PC-9 (cell line): Measurements from ENCODE around the gene PDE10A. TPM values are rescaled to one million over a fixed set of nuclear protein-coding genes. Genes with fewer than 3 reads are reported as not detected.

Experiments
- BruUV-seq: library from RNA; stranded (reverse); fragments of 400-500 nt; replicated peaks from 2 replicates; lab custom pipeline; 2021; lab: Mats Ljungman, UMichigan
- CTCF ChIA-PET: fragments of 300-600 bp; sonication (Branson Sonifier 250); formaldehyde crosslinking; loops from one replicate; lab custom pipeline; 2022; ENCODE audit warnings: antibody characterized with exemption; lab: Charles Lee
- POLR2A ChIA-PET: fragments of 300-600 bp; sonication (Branson Sonifier 250); formaldehyde crosslinking; loops from one replicate; lab custom pipeline; 2022; ENCODE audit warnings: antibody characterized with exemption; ENCODE audit not compliant: unreplicated experiment; lab: Charles Lee
- DNase-seq, 2 experiments: peaks; one replicate each; pipeline versions ENCODE4 v3.0.0 to v3.0.0-alpha.2; 2015 to 2022; ENCODE audit warnings: mixed read lengths in 1 of 2
- H2AFZ ChIP-seq: fragments of 200-600 bp; sonication (generic); 2 replicates; pipeline ENCODE4 v1.8.1; 2017; ENCODE audit warnings: antibody characterized with exemption
- H3F3A ChIP-seq: fragments of 200-600 bp; sonication (generic); 2 replicates; pipeline ENCODE4 v1.8.1; 2017; ENCODE audit warnings: antibody characterized with exemption, mild to moderate bottlenecking, low read depth; ENCODE audit not compliant: insufficient read depth
- H3K27ac ChIP-seq: fragments of 200-600 bp; sonication (generic); 2 replicates; pipeline ENCODE4 v1.6.1; 2016; ENCODE audit warnings: mixed run types
- H3K27me3 ChIP-seq: fragments of 200-600 bp; sonication (generic); 2 replicates; pipeline ENCODE4 v1.6.1; 2016; ENCODE audit warnings: low read depth, mixed run types; ENCODE audit not compliant: insufficient read depth
- H3K36me3 ChIP-seq: fragments of 200-600 bp; sonication (generic); 2 replicates; pipeline ENCODE4 v1.6.1; 2016; ENCODE audit warnings: low read depth, mixed run types
- H3K4me1 ChIP-seq: fragments of 200-600 bp; sonication (generic); replicated peaks from 2 replicates; pipeline ENCODE4 v1.6.1; 2016; ENCODE audit warnings: mixed run types; ENCODE audit not compliant: insufficient read depth
- H3K4me2 ChIP-seq: fragments of 200-600 bp; sonication (generic); 2 replicates; pipeline ENCODE4 v1.6.1; 2017; ENCODE audit warnings: mixed run types
- H3K4me3 ChIP-seq: fragments of 200-600 bp; sonication (generic); 2 replicates; pipeline ENCODE4 v1.6.1; 2016; ENCODE audit warnings: mixed run types
- H3K79me2 ChIP-seq: fragments of 200-600 bp; sonication (generic); 2 replicates; pipeline ENCODE4 v1.6.1; 2017; ENCODE audit warnings: low read depth, mixed run types
- H3K9me2 ChIP-seq: fragments of 200-600 bp; sonication (generic); 2 replicates; pipeline ENCODE4 v1.8.1; 2017; ENCODE audit warnings: mild to moderate bottlenecking; ENCODE audit not compliant: insufficient read depth
- H3K9me3 ChIP-seq: fragments of 200-600 bp; sonication (generic); 2 replicates; pipeline ENCODE4 v1.8.1; 2016; ENCODE audit warnings: low read depth; ENCODE audit not compliant: insufficient read depth
- H4K20me1 ChIP-seq: fragments of 200-600 bp; sonication (generic); 2 replicates; pipeline ENCODE4 v1.8.1; 2017; ENCODE audit not compliant: insufficient read depth
- CTCF ChIP-seq: fragments of 200-600 bp; sonication (generic); conservative IDR thresholded peaks from 2 replicates; pipeline ENCODE4 v1.6.1; 2017; ENCODE audit warnings: mixed run types, antibody characterized with exemption, mild to moderate bottlenecking, moderate library complexity
- EZH2 ChIP-seq: fragments of 200-600 bp; sonication (generic); IDR thresholded peaks from 2 replicates; pipeline ENCODE4 v1.8.0; 2017; ENCODE audit warnings: antibody characterized with exemption, low read depth
- intact Hi-C: fragments of 100-400 bp; cut with micrococcal nuclease; formaldehyde crosslinking; loops from one replicate; pipeline ENCODE4 v1.10.0; 2022; ENCODE audit not compliant: unreplicated experiment
- total RNA-seq: library from RNA; stranded (reverse); gene quantifications from 2 replicates; pipeline ENCODE4 v1.2.3, GENCODE V29; 2021

PDE10A gene
- total RNA-seq, 1 experiment from 2014 or later = not detected

GRCh38 chr6:165439928-165440554 lies 223.0 kb downstream of the PDE10A start:
- no peaks in the 10 kb centered on the region for H3K79me2 ChIP-seq
- no peaks in the 10 kb centered on the region for H3K27me3 ChIP-seq
- no peak overlapping the region for H3K4me2 ChIP-seq
- no TSS peak for BruUV-seq
- peak in 1 of 2 experiments; percentile 43 for DNase-seq
- no peak overlapping the region for H3K27ac ChIP-seq
- TF ChIP-seq EZH2 = no peak
- TF ChIP-seq CTCF = peak; percentile 74
- CTCF ChIA-PET = interaction anchor here (0.5 to 1.1 kb wide), 2 partner anchors 360 to 411 kb away, joined by 3 to 5 read pairs; no protein-coding TSS in a partner anchor
- no peaks in the 10 kb centered on the region for H3K9me2 ChIP-seq
- no peaks in the 10 kb centered on the region for H4K20me1 ChIP-seq
- POLR2A ChIA-PET = no interaction called here
- no peaks in the 10 kb centered on the region for H3F3A ChIP-seq
- H3K36me3 ChIP-seq = no peaks in the 10 kb centered on the region
- H2AFZ ChIP-seq = no peak overlapping the region
- H3K9me3 ChIP-seq = no peaks in the 10 kb centered on the region
- intact Hi-C loops = loop anchor here (1.0 to 2.0 kb wide), 2 partner anchors 410 to 667 kb away; no protein-coding TSS in a partner anchor
- 0 out of 2 replicates have a peak, but pooled peaks cover 4% of the 10 kb centered on the region for H3K4me1 ChIP-seq
- no peak overlapping the region for H3K4me3 ChIP-seq

- Histone ChIP-seq H3K27me3 (peaks cover 20% of the 10 kb centered on the region), H3K79me2 (no peaks in the 10 kb centered on the region), H3K36me3 (no peaks in the 10 kb centered on the region), H3K9me2 (no peaks in the 10 kb centered on the region), H3K9me3 (no peaks in the 10 kb centered on the region), H2AFZ (no peak overlapping the region), H3K4me3 (no peak overlapping the region), H4K20me1 (no peaks in the 10 kb centered on the region), H3K4me1 (no peaks in the 10 kb centered on the region), H3K27ac (no peak overlapping the region), H3F3A (no peaks in the 10 kb centered on the region), H3K4me2 (no peak overlapping the region)
- DNase-seq = no peak
- no TSS peak for BruUV-seq
- CTCF ChIA-PET = no interaction called here
- POLR2A ChIA-PET = no interaction called here
- intact Hi-C loops = no loop called here
- no peak for TF ChIP-seq EZH2
- no peak for TF ChIP-seq CTCF
These were observed 236.1 kb downstream of the PDE10A start for GRCh38 chr6:165426892-165427291.

GRCh38 chr6:165422192-165422591 lies 240.8 kb downstream of the PDE10A start:
- Histone ChIP-seq H3F3A (no peaks in the 10 kb centered on the region), H4K20me1 (no peaks in the 10 kb centered on the region), H3K79me2 (no peaks in the 10 kb centered on the region), H3K9me2 (no peaks in the 10 kb centered on the region), H3K9me3 (no peaks in the 10 kb centered on the region), H3K36me3 (no peaks in the 10 kb centered on the region), H3K27ac (no peak overlapping the region), H3K27me3 (peaks cover 37% of the 10 kb centered on the region), H3K4me3 (no peak overlapping the region), H3K4me1 (no peaks in the 10 kb centered on the region), H2AFZ (no peak overlapping the region), H3K4me2 (no peak overlapping the region)
- no TSS peak for BruUV-seq
- CTCF ChIA-PET = no interaction called here
- intact Hi-C loops = no loop called here
- POLR2A ChIA-PET = no interaction called here
- TF ChIP-seq CTCF (no peak), EZH2 (no peak)
- no peak for DNase-seq
